SHP77 treated with DMSO at 0.1 percent for 48 hours (cell line): ENCODE results near the gene SYNDIG1L.
A peak's percentile ranks its signal among the peaks of the same experiment; 100 is the strongest.
"Not testable (repeated sequence)": the region's sequence is repeated elsewhere in the genome, so short reads cannot be mapped to it uniquely, and the experiment has no call there.

ENCODE experiments used
- DNase-seq: peaks from one replicate; lab custom pipeline; 2025; lab: John Stamatoyannopoulos, UW

SYNDIG1L gene

DNA sequence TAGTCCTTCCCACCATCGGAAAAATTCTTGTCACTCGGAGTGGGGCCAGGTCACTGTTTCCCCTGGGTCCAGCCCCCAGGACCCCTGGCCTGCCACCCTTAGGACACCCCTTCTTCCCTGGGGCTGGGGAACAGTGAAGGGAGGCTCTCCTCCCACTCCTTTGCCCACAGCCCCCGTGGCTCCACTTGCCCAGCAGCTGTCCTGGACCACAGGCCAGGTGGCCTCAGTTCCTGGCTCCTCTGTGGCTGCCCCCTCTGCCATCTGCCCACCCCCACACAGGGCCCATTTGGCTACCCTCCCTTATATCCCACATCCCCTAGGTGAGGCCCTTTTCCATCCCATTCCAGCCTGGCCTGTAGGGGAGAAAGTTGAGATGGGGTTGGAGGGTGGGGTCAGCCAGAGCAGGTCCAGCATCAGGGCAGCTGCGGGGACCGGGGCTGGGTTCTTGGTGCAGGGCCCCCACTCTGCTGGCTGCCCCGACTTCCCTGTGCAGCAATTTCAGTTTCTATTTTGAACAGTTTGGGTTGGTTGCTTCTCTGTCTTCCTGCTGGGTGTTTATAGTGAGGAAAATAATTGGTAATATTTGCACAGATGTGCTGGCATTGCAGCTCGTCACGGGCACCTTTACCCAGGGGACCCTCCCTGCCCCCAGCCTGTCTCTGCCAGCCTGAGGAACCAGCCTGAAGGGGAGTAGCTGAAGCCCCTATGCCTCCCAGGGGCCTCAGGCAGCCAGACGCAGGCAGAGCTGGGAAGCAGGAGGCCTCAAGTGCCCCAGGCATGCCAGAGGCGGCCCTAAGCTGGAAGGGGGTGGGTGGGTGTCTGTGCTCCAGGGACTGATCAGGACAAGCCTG lies 23.4 kb downstream of the SYNDIG1L start:
- no peak for DNase-seq

- no peak for DNase-seq
These were observed 24.3 kb downstream of the SYNDIG1L start for GRCh38 chr14:74401504-74402241.

DNA sequence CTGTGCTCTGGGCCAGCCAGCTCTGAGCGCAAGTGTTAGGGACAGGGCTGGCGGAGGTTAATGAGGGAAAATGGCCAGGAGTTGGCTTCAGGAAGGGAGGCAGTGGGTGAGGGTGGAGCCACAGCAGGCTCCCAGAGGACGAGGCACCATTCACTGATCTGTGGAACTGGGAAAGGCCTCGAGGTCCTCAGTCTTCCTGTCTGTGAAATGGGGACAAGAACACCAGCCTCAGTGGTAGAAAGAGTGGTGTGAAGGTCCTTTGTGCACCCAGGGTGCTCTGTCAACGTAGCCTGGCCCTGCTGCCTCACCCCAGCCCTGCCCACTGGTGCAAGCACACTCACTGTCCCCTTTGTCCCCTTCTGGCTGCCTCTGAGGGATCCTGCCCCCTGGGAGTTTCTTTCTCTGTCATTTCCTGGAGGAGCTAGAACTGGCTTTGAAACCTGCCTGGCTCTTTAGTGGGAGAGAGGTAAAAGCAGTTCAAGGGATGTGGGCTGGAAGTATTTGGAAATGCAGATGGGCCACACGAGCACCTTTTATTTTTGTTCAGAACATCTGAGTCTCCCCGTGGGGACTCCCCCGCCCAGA lies 25.0 kb downstream of the SYNDIG1L start:
- no peak for DNase-seq

- peak; percentile 3 for DNase-seq
These were observed 25.9 kb downstream of the SYNDIG1L start for GRCh38 chr14:74400031-74400685.

DNA sequence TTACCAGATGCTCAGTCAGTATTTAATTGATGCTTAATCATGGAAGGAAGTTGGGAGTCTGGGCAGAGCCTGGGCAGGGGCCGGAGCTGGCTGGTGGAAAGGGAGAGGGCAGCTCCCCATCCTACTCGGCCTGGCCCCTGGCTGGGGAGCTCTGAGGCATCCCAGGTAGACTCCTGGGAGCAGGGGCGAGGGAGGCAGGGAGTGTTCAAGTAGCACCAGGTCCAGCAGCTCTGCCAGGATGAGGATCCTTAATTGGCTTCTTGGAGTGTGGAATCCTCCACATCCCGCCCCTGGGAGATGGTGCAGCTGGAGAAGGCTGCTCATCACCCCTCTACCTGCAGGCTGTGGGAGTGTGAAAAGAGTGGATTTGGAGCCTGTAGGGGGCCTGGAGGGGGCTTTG lies 30.9 kb downstream of the SYNDIG1L start:
- no peak for DNase-seq

GRCh38 chr14:74394549-74394948 lies 31.5 kb downstream of the SYNDIG1L start:
- no peak for DNase-seq

GRCh38 chr14:74392616-74393570 lies 33.1 kb downstream of the SYNDIG1L start:
- DNase-seq: no peak

GRCh38 chr14:74391479-74391878 lies 34.5 kb downstream of the SYNDIG1L start:
- no peak for DNase-seq

GRCh38 chr14:74390505-74390904 lies 35.5 kb downstream of the SYNDIG1L start:
- not testable (repeated sequence) for DNase-seq

DNA sequence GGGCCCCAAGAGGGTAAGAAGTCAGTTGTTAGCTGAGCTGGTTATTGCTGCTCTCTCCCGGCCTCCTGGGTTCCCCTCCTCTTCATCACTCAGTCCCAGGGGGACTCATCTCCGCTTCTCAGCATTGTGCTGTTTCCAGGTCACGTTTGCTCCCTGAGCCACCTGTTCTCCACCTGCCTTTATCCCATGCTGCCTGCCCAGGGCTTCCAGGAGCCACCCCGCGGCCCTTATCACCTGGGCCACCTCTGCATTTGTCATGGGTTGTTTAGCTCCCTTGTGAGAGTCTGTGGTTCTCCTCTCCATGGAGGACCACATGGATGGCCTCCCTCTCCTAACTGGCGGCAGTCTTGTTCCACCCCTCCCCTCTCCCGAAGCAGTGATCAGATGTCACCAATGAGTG lies 36.0 kb downstream of the SYNDIG1L start:
- no peak for DNase-seq

DNA sequence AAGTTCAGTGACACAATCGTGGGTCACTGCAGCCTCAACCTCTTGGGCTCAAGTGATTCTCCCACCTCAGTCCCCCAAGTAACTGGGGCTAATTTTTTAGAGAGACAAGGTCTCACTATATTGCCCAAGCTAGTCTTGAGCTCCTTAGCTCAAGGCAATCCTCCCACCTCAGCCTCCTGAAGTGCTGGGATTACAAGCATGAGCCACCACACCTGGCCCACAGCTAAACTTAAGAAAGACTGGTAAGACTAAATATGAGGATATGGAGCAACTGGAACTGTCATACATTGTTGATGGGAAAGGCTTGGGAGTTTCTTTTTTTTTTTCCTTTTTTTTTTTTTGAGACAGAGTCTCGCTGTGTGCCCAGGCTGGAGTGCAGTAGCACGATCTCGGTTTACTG lies 43.8 kb downstream of the SYNDIG1L start:
- DNase-seq: no peak

- not testable (repeated sequence) for DNase-seq
These were observed 44.4 kb downstream of the SYNDIG1L start for GRCh38 chr14:74381571-74381970.

DNA sequence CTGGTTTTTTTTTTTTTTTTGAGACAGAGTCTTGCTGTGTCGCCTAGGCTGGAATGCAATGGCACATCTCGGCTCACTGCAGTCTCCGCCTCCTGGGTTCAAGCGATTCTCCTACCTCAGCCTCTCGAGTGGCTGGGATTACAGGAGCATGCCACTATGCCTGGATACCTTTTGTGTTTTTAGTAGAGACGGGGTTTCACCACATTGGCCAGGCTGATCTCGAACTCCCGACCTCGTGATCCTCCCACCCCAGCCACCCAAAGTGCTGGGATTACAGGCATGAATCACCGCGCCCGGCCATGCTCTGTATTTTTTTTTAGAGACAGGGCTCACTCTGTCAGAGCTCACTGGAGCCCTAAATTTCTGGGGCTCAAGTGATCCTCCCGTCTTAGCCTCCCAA lies 45.2 kb downstream of the SYNDIG1L start:
- DNase-seq: no peak

- no peak for DNase-seq
These were observed 45.8 kb downstream of the SYNDIG1L start for GRCh38 chr14:74380172-74380571.

- DNase-seq: no peak
These were observed 47.9 kb downstream of the SYNDIG1L start for GRCh38 chr14:74377976-74378690.

DNA sequence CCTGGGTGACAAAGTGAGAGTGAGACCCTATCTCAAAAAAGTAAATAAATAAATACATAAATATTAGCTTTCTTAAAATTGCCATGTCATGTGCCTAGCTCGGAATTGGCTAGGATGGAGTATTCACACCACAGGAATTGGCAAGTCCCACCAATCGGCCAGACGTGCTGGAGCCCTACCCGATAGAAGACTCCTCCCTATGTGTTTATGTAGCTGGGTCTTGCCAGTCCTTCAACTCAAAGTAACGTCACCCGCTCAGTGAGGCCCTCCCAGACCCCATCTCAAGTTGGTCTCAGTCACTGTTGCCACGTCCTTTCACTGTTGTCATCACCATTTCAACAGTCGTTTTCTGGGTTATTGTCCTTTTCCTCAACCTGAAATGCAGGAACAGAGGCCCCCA lies 57.6 kb downstream of the SYNDIG1L start:
- no peak for DNase-seq

DNA sequence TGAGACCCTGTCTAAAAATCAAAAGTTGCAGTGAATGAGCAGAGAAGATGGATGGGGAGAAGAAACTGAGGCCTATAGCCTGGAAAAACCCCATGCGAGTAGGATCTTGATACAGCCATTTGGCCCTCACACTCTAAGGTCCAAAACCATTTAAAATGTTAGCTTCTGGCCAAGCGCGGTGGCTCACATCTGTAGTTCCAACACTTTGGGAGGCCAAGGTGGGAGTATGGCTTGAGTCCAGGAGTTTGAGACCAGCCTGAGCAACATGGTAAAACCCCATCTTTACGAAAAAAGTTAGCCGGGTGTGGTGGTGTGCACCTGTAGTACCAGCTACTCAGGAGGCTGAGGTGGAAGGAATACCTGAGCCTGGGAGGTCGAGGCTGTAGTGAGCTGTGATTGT lies 58.0 kb downstream of the SYNDIG1L start:
- no peak for DNase-seq

- no peak for DNase-seq
These were observed 61.6 kb downstream of the SYNDIG1L start for GRCh38 chr14:74364271-74364880.

DNA sequence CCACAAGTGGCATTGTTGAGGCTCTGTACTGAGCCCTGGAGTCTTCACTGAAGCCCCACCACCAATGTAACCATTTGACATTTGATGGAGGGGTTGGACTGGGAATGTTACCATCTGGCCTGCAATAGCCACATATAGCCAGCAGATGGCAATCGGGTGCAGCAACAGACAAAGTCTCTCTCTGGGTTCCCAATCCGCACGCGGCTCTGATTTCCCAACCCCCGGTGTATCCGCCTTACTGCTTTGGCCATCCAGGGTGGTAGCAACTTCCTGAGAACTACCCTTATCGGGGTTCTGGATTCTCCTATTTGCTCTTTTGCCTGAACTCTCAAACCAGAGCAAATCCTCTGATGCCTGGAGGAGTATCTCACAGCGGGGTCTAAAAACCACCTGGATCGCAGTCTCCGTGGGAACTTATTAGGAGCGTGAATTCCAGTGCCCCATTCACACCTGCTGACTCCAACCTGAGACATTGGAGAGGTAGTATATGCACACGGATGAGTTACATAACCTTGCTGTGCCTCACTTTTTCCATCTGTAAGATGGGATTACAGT lies 63.6 kb downstream of the SYNDIG1L start:
- DNase-seq: peak; percentile 21

GRCh38 chr14:74360163-74360562 lies 65.8 kb downstream of the SYNDIG1L start:
- DNase-seq: no peak
